Colonic mucosa (tissue), 4 donors: ENCODE data around the gene GPR37L1. TPM values are rescaled to one million over a fixed set of nuclear protein-coding genes. Genes with fewer than 3 reads are reported as not detected.
A peak's percentile ranks its signal among the peaks of the same experiment; 100 is the strongest.

Experiments
- DNase-seq: peaks from one replicate; pipeline ENCODE4 v3.0.0-alpha.2; 2020
- H3K27ac ChIP-seq: fragments of 200-600 bp; one replicate; pipeline ENCODE4 v1.8.0; 2021
- H3K27me3 ChIP-seq: fragments of 200-600 bp; one replicate; pipeline ENCODE4 v1.8.0; 2021
- H3K36me3 ChIP-seq: fragments of 200-600 bp; one replicate; pipeline ENCODE4 v1.8.0; 2021
- H3K4me1 ChIP-seq: fragments of 200-600 bp; one replicate; pipeline ENCODE4 v1.8.0; 2021; ENCODE audit warnings: mild to moderate bottlenecking
- H3K4me3 ChIP-seq: fragments of 200-600 bp; one replicate; pipeline ENCODE4 v1.8.0; 2021
- H3K9ac ChIP-seq, 2 donors: one replicate each; pipeline ENCODE4 v1.7.0; 2013; ENCODE audit warnings: control low read depth in 2 of 2, low read depth in 2 of 2, low read length in 2 of 2
- H3K9me3 ChIP-seq: fragments of 200-600 bp; one replicate; pipeline ENCODE4 v1.8.0; 2021
- CTCF ChIP-seq: fragments of 200-600 bp; IDR thresholded peaks from one replicate; pipeline ENCODE4 v1.8.0; 2022; ENCODE audit warnings: antibody characterized with exemption, mild to moderate bottlenecking
- intact Hi-C: fragments of 100-400 bp; cut with DNase I; formaldehyde crosslinking; loops from one replicate; pipeline ENCODE4 v1.14.1; 2022
- total RNA-seq, 2 donors: library from RNA; stranded (reverse); fragmentation: NEBNext Ultra II Directional in 1 of 2; extraction: Animal tissue kit (Norgen Biotek cat#: 25700) in 1 of 2; gene quantifications; one replicate each; pipeline ENCODE4 v1.2.1, GENCODE V29; 2021
- donor health status: healthy.
- donor health status: DM: no; HTN: no; CAD: no.
- donor health status: DM: no; HTN: no; CAD: no.

GPR37L1 gene
- total RNA-seq, 2 donors from 2014 or later: 1.6 to 3.1 TPM

DNA sequence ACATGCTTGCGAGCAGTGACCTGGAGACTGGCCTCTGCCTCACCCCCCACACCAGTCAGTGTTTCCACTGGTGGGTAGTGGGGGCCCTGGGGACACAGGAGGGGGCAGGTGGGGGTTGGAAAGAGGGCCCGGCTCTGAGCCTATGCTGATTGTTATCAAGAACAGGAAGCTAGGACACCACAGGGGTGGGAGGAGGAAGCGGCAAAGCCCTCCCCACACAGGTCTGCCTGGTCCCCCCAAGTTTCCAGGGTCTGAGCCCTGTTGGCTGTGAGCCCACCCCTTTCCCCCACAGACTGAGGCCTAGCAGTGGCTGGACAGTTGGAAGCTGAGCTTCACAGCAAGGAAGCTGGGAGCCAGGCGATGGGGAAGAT, 39.3 kb downstream of the GPR37L1 start:
- TF ChIP-seq CTCF: no peak
- H3K36me3 ChIP-seq: no peaks in the 10 kb centered on the region
- H3K27me3 ChIP-seq: no peaks in the 10 kb centered on the region
- no peaks in the 10 kb centered on the region for H3K4me1 ChIP-seq
- no peaks in the 10 kb centered on the region for H3K9me3 ChIP-seq
- peak overlapping the region; percentile 27 for H3K27ac ChIP-seq
- no peak for DNase-seq
- H3K4me3 ChIP-seq: no peak overlapping the region
- no peak overlapping the region for H3K9ac ChIP-seq
- intact Hi-C loops: no loop called here

- Histone ChIP-seq H3K36me3 (no peaks in the 10 kb centered on the region), H3K9me3 (no peaks in the 10 kb centered on the region), H3K9ac (no peak overlapping the region), H3K4me1 (no peaks in the 10 kb centered on the region), H3K27ac (peak overlapping the region; percentile 22), H3K27me3 (no peaks in the 10 kb centered on the region), H3K4me3 (no peak overlapping the region)
- DNase-seq: no peak
- TF ChIP-seq CTCF: no peak
- intact Hi-C loops: no loop called here
These were observed 39.9 kb downstream of the GPR37L1 start for GRCh38 chr1:202162418-202163280.

GRCh38 chr1:202163281-202164270, 40.9 kb downstream of the GPR37L1 start:
- no peak overlapping the region for H3K9ac ChIP-seq
- DNase-seq: no peak
- no peaks in the 10 kb centered on the region for H3K36me3 ChIP-seq
- H3K4me1 ChIP-seq: no peaks in the 10 kb centered on the region
- H3K4me3 ChIP-seq: no peak overlapping the region
- intact Hi-C loops: no loop called here
- TF ChIP-seq CTCF: no peak
- H3K27ac ChIP-seq: no peak overlapping the region
- no peaks in the 10 kb centered on the region for H3K9me3 ChIP-seq
- no peaks in the 10 kb centered on the region for H3K27me3 ChIP-seq

- intact Hi-C loops: no loop called here
These were observed 41.7 kb downstream of the GPR37L1 start for GRCh38 chr1:202164271-202165037.

More at GRCh38 chr1:202164271-202165037, 41.7 kb downstream of the GPR37L1 start:
- H3K9me3 ChIP-seq: no peaks in the 10 kb centered on the region
- no peak overlapping the region for H3K27ac ChIP-seq
- H3K4me3 ChIP-seq: no peak overlapping the region
- H3K27me3 ChIP-seq: no peaks in the 10 kb centered on the region
- no peak for DNase-seq
- TF ChIP-seq CTCF: no peak
- no peaks in the 10 kb centered on the region for H3K36me3 ChIP-seq
- no peaks in the 10 kb centered on the region for H3K4me1 ChIP-seq
- H3K9ac ChIP-seq: no peak overlapping the region
